Fibroblast of lung (primary cell): ENCODE data around the gene COP1. TPM values are rescaled to one million over a fixed set of nuclear protein-coding genes. Genes with fewer than 3 reads are reported as not detected.

ENCODE experiments used
- DNase-seq, 2 donors: peaks; one replicate each; pipeline versions ENCODE4 v3.0.0 to v3.0.0-alpha.2; 2010; ENCODE audit warnings: low read depth in 2 of 2
- H2AFZ ChIP-seq: 2 replicates; pipeline ENCODE4 v1.5.1; 2012; ENCODE audit warnings: low read length, control low read depth, inconsistent platforms
- H3K27ac ChIP-seq: 2 replicates; pipeline ENCODE4 v1.5.1; 2011; ENCODE audit warnings: low read length, control low read depth; ENCODE audit not compliant: insufficient read depth
- H3K27me3 ChIP-seq: 2 replicates; pipeline ENCODE4 v1.5.1; 2011; ENCODE audit warnings: mild to moderate bottlenecking, low read length; ENCODE audit not compliant: control insufficient read depth, insufficient read depth
- H3K36me3 ChIP-seq: 2 replicates; pipeline ENCODE4 v1.5.1; 2011; ENCODE audit warnings: low read length; ENCODE audit not compliant: control insufficient read depth, insufficient read depth
- H3K4me1 ChIP-seq: 2 replicates; pipeline ENCODE4 v1.5.1; 2011; ENCODE audit warnings: low read length; ENCODE audit not compliant: control insufficient read depth, insufficient read depth; ENCODE audit errors: extremely low read depth
- H3K4me2 ChIP-seq: 2 replicates; pipeline ENCODE4 v1.5.1; 2011; ENCODE audit warnings: low read length, control low read depth; ENCODE audit not compliant: insufficient read depth; ENCODE audit errors: extremely low read depth
- H3K4me3 ChIP-seq, 4 experiments: fragments of 200-600 bp in 1 of 4; sonication (generic) in 1 of 4; replicated peaks in 1 of 4; 2 replicates each; pipeline ENCODE4 v1.5.1; 2011 to 2016; ENCODE audit warnings: low read length in 4 of 4, low read depth in 3 of 4, mild to moderate bottlenecking in 3 of 4, control low read depth in 2 of 4, inconsistent platforms in 1 of 4, mixed read lengths in 1 of 4; ENCODE audit not compliant: insufficient read depth in 1 of 4; ENCODE audit errors: control extremely low read depth in 1 of 4
- H3K79me2 ChIP-seq: 2 replicates; pipeline ENCODE4 v1.5.1; 2012; ENCODE audit warnings: mild to moderate bottlenecking, low read length, inconsistent platforms; ENCODE audit not compliant: control insufficient read depth, insufficient read depth
- H3K9ac ChIP-seq: 2 replicates; pipeline ENCODE4 v1.5.1; 2011; ENCODE audit warnings: mild to moderate bottlenecking, low read length, control low read depth; ENCODE audit not compliant: insufficient read depth
- H3K9me3 ChIP-seq: 2 replicates; pipeline ENCODE4 v1.5.1; 2012; ENCODE audit warnings: low read depth, low read length; ENCODE audit not compliant: control insufficient read depth, insufficient read depth
- H4K20me1 ChIP-seq: 2 replicates; pipeline ENCODE4 v1.5.1; 2011; ENCODE audit warnings: low read length; ENCODE audit not compliant: control insufficient read depth, insufficient read depth; ENCODE audit errors: extremely low read depth
- CTCF ChIP-seq, 2 donors: IDR thresholded peaks in 1 of 2; conservative IDR thresholded peaks in 1 of 2; 1 replicate in 1 of 2; 2 replicates in 1 of 2; pipeline ENCODE4 v1.5.1; 2011 to 2012; ENCODE audit warnings: low read length in 2 of 2, control low read depth in 1 of 2, inconsistent platforms in 1 of 2, low read depth in 1 of 2, mild to moderate bottlenecking in 1 of 2
- EZH2 ChIP-seq: IDR thresholded peaks from 2 replicates; pipeline ENCODE4 v1.5.1; 2012; ENCODE audit warnings: low read length, control low read depth, mild to moderate bottlenecking; ENCODE audit errors: missing control alignments
- polyA plus RNA-seq, 2 donors: library from polyadenylated mRNA; depleted of rRNA in 1 of 2; stranded (reverse) in 1 of 2; unstranded in 1 of 2; fragments of >200 nt; gene quantifications; 2 replicates each; pipeline ENCODE4 v1.2.1, GENCODE V29; 2011 to 2012; ENCODE audit warnings: missing spikeins in 1 of 2
- total RNA-seq: library from RNA; depleted of rRNA; stranded (reverse); fragments of >200 nt; gene quantifications from 2 replicates; pipeline ENCODE4 v1.2.1, GENCODE V29; 2014

COP1 gene
- total and polyA plus RNA-seq, 2 donors (not counting 1 experiment from before 2014, with no cell fraction given), result 42.0 to 48.1 TPM

GRCh38 chr1:176144526-176144925, 62.6 kb downstream of the COP1 start:
- no peaks in the 10 kb centered on the region for H3K27me3 ChIP-seq

GRCh38 chr1:176142973-176143372, 64.1 kb downstream of the COP1 start:
- Histone ChIP-seq H3K27me3 (no peaks in the 10 kb centered on the region), H3K36me3 (no peaks in the 10 kb centered on the region), H4K20me1 (no peaks in the 10 kb centered on the region), H3K27ac (no peak overlapping the region), H3K79me2 (peaks cover 24% of the 10 kb centered on the region), H2AFZ (no peak overlapping the region), H3K4me1 (no peaks in the 10 kb centered on the region), H3K4me2 (no peak overlapping the region), H3K4me3 (no peak overlapping the region), H3K9me3 (no peaks in the 10 kb centered on the region), H3K9ac (no peak overlapping the region)
- DNase-seq, result no peak
- TF ChIP-seq CTCF (conservative IDR thresholded peaks at IDR 0.05 in 1 of 2, IDR thresholded peaks at IDR 0.05 in 1 of 2; ENCODE audit: low read depth in 1 of 2, low read length in 2 of 2) (no peak), EZH2 (no peak)

More at GRCh38 chr1:176144526-176144925, 62.6 kb downstream of the COP1 start:
- Histone ChIP-seq H3K4me3 (no peak overlapping the region), H3K36me3 (no peaks in the 10 kb centered on the region), H2AFZ (no peak overlapping the region), H3K4me1 (no peaks in the 10 kb centered on the region), H3K4me2 (no peak overlapping the region), H3K79me2 (peaks cover 17% of the 10 kb centered on the region), H3K9ac (no peak overlapping the region), H3K9me3 (no peaks in the 10 kb centered on the region), H3K27ac (no peak overlapping the region), H4K20me1 (no peaks in the 10 kb centered on the region)
- TF ChIP-seq EZH2, result no peak
- TF ChIP-seq CTCF (conservative IDR thresholded peaks at IDR 0.05 in 1 of 2, IDR thresholded peaks at IDR 0.05 in 1 of 2; ENCODE audit: low read depth in 1 of 2, low read length in 2 of 2), result no peak
- DNase-seq, result no peak

- H3K36me3 ChIP-seq, result no peaks in the 10 kb centered on the region
- no peak overlapping the region for H2AFZ ChIP-seq
- H3K79me2 ChIP-seq, result peaks cover 26% of the 10 kb centered on the region
- H3K9ac ChIP-seq, result no peak overlapping the region
- no peak for DNase-seq
- H3K4me3 ChIP-seq, result no peak overlapping the region
- TF ChIP-seq CTCF (conservative IDR thresholded peaks at IDR 0.05 in 1 of 2, IDR thresholded peaks at IDR 0.05 in 1 of 2; ENCODE audit: low read depth in 1 of 2, low read length in 2 of 2) (no peak), EZH2 (no peak)
- no peak overlapping the region for H3K27ac ChIP-seq
- H4K20me1 ChIP-seq, result no peaks in the 10 kb centered on the region
- H3K9me3 ChIP-seq, result no peaks in the 10 kb centered on the region
- no peaks in the 10 kb centered on the region for H3K4me1 ChIP-seq
- no peaks in the 10 kb centered on the region for H3K27me3 ChIP-seq
- no peak overlapping the region for H3K4me2 ChIP-seq
Measured at GRCh38 chr1:176141449-176141848, 65.6 kb downstream of the COP1 start.
